Neural crest cell (in vitro differentiated cells): ENCODE data around the gene SNX1. TPM values are rescaled to one million over a fixed set of nuclear protein-coding genes. Genes with fewer than 3 reads are reported as not detected.

Source experiments
- DNase-seq: peaks from one replicate; pipeline ENCODE4 v3.0.0; 2021; ENCODE audit warnings: low read depth, mixed read lengths, low spot score
- H3K27ac Mint-ChIP-seq: one replicate; pipeline ENCODE4 v1.8.0; 2021; ENCODE audit warnings: mild to moderate bottlenecking, mixed read lengths; ENCODE audit not compliant: unreplicated experiment
- H3K27me3 Mint-ChIP-seq: 2 replicates; pipeline ENCODE4 v1.8.0; 2021; ENCODE audit warnings: low read depth, mild to moderate bottlenecking, mixed read lengths
- H3K36me3 Mint-ChIP-seq: 2 replicates; pipeline ENCODE4 v1.8.0; 2021; ENCODE audit warnings: low read depth, mild to moderate bottlenecking, mixed read lengths
- H3K4me1 Mint-ChIP-seq: 2 replicates; pipeline ENCODE4 v1.8.0; 2021; ENCODE audit warnings: mixed read lengths
- H3K4me3 Mint-ChIP-seq: one replicate; pipeline ENCODE4 v1.8.0; 2021; ENCODE audit warnings: mild to moderate bottlenecking, mixed read lengths
- H3K9me3 Mint-ChIP-seq: 2 replicates; pipeline ENCODE4 v1.8.0; 2021; ENCODE audit warnings: mixed read lengths
- CTCF ChIP-seq: fragments of 200-600 bp; sonication (generic); conservative IDR thresholded peaks from 2 replicates; pipeline ENCODE4 v1.5.0; 2021; ENCODE audit warnings: antibody characterized with exemption, mild to moderate bottlenecking
- total RNA-seq: library from RNA; stranded (reverse); gene quantifications from 2 replicates; pipeline ENCODE4 v1.2.1, GENCODE V29; 2021

Gene SNX1
- total RNA-seq, 1 donor from 2014 or later, result 131 TPM

GRCh38 chr15:64138331-64138941 is 42.7 kb downstream of the SNX1 start:
- no peak for DNase-seq
- TF ChIP-seq CTCF, result no peak
- H3K27me3 Mint-ChIP-seq, result no peaks in the 10 kb centered on the region

GRCh38 chr15:64141798-64142512 is 46.2 kb downstream of the SNX1 start:
- no peak for DNase-seq

More at GRCh38 chr15:64138331-64138941, 42.7 kb downstream of the SNX1 start:
- peaks cover 15% of the 10 kb centered on the region for H3K4me1 Mint-ChIP-seq
- H3K27ac Mint-ChIP-seq, result no peak overlapping the region
- H3K9me3 Mint-ChIP-seq, result no peaks in the 10 kb centered on the region
- peaks cover 13% of the 10 kb centered on the region for H3K36me3 Mint-ChIP-seq
- no peak overlapping the region for H3K4me3 Mint-ChIP-seq

GRCh38 chr15:64143276-64143675 is 47.5 kb downstream of the SNX1 start:
- TF ChIP-seq CTCF, result no peak
- no peak overlapping the region for H3K27ac Mint-ChIP-seq
- peaks cover 17% of the 10 kb centered on the region for H3K36me3 Mint-ChIP-seq
- no peaks in the 10 kb centered on the region for H3K9me3 Mint-ChIP-seq
- H3K4me1 Mint-ChIP-seq, result peaks cover 38% of the 10 kb centered on the region
- no peak for DNase-seq
- no peaks in the 10 kb centered on the region for H3K27me3 Mint-ChIP-seq
- no peak overlapping the region for H3K4me3 Mint-ChIP-seq

More at GRCh38 chr15:64141798-64142512, 46.2 kb downstream of the SNX1 start:
- peak overlapping the region; percentile 53 for H3K27ac Mint-ChIP-seq
- H3K9me3 Mint-ChIP-seq, result no peaks in the 10 kb centered on the region
- H3K4me1 Mint-ChIP-seq, result peaks cover 38% of the 10 kb centered on the region
- no peak for TF ChIP-seq CTCF
- H3K27me3 Mint-ChIP-seq, result no peaks in the 10 kb centered on the region
- peak overlapping the region; percentile 8 for H3K4me3 Mint-ChIP-seq
- peaks cover 19% of the 10 kb centered on the region for H3K36me3 Mint-ChIP-seq

- no peak for DNase-seq
- H3K4me1 Mint-ChIP-seq, result peaks cover 38% of the 10 kb centered on the region
- H3K4me3 Mint-ChIP-seq, result peak overlapping the region; percentile 56
- peak overlapping the region; percentile 91 for H3K27ac Mint-ChIP-seq
- TF ChIP-seq CTCF, result no peak
- no peaks in the 10 kb centered on the region for H3K27me3 Mint-ChIP-seq
- no peaks in the 10 kb centered on the region for H3K9me3 Mint-ChIP-seq
- peaks cover 15% of the 10 kb centered on the region for H3K36me3 Mint-ChIP-seq
Observed at GRCh38 chr15:64144192-64144564, 48.4 kb downstream of the SNX1 start.

GRCh38 chr15:64144565-64145281 is 48.9 kb downstream of the SNX1 start:
- Mint-ChIP-seq H3K36me3 (peaks cover 15% of the 10 kb centered on the region), H3K9me3 (no peaks in the 10 kb centered on the region), H3K4me1 (peaks cover 43% of the 10 kb centered on the region), H3K4me3 (peak overlapping the region; percentile 56), H3K27ac (peak overlapping the region; percentile 91), H3K27me3 (peaks cover 4% of the 10 kb centered on the region)
- no peak for TF ChIP-seq CTCF
- DNase-seq, result no peak
